NCI-H2171 (cell line): ENCODE measurements around the gene RABL6.
A peak's percentile ranks its signal among the peaks of the same experiment; 100 is the strongest.
"Not testable (repeated sequence)": the region's sequence is repeated elsewhere in the genome, so short reads cannot be mapped to it uniquely, and the experiment has no call there.

ENCODE experiments used
- DNase-seq: peaks from one replicate; lab custom pipeline; 2025; lab: John Stamatoyannopoulos, UW

The RABL6 gene

DNA sequence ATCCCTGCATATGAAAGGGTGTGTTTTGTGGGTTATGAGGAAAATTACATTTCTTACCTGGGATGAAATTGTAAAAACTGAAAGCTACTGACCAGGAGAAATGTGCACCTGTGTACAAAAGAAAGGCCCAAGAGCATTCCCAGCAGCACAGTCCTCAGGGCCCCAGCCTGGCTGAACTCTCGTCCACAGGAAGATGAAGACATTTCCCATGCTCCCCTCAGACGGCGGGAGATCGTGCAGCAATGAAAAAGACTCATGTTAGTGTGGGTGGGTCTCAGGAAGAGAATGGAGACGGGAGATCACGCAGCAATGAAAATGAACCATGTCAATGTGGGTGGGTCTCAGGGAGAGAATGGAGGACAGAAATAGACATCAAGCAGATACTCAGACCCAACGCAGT lies 30.8 kb upstream of the RABL6 start:
- DNase-seq = no peak

- DNase-seq = no peak
Measured at GRCh38 chr9:136777359-136777758, 30.4 kb upstream of the RABL6 start.

DNA sequence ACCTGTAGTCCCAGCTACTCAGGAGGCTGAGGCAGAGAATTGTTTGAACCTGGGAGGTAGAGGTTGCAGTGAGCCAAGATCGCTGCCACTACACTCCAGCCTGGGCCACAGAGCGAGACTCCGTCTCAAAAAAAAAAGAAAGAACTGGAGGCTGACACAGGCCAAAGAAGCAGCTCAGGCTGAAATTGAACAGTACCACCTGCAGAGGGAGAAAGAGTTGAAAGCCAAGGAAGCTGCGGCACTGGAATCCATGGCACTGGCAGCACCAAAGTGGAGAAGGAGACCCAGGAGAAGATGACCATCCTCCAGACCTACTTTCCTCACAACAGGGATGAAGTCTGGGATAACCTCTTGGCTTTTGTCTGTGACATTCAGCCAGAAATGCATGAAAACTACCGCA lies 27.9 kb upstream of the RABL6 start:
- no peak for DNase-seq

- DNase-seq = peak; percentile 67
Measured at GRCh38 chr9:136782452-136782851, 25.3 kb upstream of the RABL6 start.

GRCh38 chr9:136784249-136784996 lies 23.3 kb upstream of the RABL6 start:
- peak; percentile 72 for DNase-seq

DNA sequence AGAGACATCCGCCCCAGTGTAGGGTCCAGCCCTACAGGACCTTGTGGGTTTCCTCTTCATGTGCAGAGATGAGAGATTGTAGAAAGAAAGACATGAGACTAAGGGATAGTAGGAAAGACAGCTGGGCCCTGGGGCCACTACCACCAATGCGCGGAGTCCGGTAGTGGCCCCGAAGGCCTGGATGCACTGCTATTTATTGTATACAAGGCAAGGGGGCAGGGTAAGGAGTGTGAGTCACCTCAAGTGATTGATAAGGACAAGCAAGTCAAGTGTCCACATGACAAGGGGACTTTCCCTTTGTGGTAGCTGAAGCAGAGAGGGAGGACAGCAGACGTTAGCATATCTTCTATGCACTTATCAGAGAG lies 22.8 kb upstream of the RABL6 start:
- no peak for DNase-seq

DNA sequence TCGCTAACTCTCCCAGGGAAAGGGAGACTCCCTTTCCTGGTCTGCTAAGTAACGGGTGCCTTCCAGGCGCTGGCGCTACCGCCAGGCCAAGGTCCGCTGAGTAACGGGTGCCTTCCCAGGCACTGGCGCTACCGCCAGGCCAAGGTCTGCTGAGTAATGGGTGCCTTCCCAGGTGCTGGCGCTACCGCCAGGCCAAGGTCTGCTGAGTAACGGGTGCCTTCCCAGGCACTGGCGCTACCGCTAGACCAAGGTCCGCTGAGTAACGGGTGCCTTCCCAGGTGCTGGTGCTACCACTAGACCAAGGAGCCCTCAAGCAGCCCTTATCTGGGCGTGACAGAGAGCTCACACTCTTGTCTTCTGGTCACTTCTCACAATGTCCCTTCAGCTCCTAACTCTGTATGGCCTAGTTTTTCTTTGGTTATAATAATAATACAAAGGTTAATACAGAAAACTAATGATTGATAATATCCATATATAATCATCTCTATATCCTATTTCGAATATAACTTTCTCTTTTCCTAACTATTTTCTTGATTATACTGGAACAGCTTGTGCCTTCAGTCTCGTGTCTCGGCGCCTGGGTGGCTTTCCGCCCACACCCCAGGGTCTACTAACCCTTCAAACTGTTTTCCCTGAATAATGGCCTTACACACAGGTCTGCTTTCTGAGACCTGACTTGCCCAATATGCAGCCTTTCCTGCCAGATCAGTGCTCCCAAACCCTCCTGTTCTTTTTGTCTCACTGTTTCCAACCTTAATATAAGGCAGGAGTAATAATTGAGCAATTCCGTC lies 22.0 kb upstream of the RABL6 start:
- not testable (repeated sequence) for DNase-seq

- DNase-seq = no peak
Measured at GRCh38 chr9:136786451-136786850, 21.3 kb upstream of the RABL6 start.

DNA sequence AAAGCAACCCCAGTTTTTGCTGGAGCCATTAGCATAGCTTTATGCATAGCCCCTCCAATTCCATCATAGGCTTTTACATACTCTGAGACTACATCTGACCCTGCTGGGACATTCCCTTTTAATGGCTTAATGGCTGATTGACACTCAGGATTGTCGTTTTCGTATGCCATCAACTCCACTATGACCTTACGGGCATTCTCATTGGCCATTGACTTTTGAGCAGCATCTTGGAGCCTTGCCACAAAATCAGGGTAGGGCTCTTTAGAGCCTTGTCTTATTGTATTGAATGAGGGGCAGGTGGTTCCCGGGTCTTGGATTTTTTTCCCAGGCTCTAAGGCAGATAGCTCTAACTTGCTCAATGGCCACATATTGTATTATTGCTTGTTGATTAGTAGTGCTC lies 20.8 kb upstream of the RABL6 start:
- not testable (repeated sequence) for DNase-seq

DNA sequence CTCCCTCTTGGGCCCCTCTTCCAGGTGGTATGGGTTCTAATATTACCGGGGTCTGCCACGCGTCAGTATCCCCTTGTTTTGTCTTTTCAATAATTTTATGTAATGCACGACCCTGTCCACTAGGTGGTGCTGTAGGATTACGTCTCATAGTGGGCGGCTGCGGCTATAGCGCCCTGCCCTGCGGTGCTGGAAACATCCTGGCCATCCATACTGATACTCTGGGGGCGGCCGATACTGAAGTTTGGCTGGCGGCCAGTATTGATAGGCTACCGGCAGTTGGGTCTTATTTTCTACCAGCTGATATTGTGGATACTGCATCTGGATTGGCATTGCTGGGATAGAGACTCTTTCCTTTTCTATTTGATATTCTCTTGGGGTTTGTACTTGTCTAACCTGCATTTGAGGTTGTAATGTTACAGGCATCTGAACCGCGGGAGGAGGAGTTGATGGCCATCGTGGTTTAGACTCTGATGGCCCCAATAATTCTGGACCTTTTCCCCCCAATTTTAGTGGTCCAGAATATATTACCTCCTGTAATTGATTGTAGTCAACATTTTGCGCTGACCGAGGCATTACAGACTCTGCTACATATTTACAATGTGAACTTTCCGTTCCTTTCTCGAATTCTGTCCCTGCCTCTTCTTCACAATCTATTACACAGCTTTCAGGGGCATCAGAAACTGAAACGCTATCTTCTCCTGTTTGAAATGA lies 19.9 kb upstream of the RABL6 start:
- DNase-seq = peak; percentile 74

DNA sequence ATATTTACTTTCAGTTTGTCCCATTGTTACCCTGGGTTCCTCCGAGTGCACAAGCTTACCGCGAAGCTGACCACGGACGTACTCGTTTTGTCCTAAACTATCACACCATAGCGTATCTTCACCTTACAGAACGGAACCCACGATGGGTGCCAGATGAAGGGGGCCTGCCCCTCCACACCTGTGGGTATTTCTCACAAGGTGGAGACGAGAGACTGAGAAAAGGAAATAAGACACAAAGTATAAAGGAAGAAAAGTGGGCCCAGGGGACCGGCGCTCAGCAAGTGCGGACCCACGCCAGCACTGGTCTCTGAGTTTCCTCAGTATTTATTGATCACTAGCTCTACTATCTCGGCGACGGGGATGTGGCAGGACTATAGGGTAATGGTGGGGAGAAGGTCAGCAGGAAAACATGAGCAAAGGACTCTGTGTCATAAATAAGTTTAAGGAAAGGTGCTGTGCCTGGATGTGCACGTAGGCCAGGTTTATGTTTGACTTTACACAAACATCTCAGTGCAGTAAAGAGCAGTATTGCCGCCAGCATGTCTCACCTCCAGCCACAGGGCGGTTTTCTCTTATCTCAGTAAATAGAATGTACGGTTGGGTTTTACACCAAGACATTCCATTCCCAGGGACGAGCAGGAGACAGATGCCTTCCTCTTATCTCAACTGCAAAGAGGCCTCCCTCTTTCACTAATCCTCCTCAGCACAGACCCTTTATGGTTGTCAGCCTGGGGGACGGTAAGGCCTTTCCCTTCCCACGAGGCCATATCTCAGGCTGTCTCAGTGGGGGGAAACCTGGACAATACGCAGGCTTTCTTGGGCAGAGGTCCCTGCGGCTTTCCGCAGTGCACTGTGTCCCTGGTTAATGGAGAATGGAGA lies 18.9 kb upstream of the RABL6 start:
- DNase-seq = not testable (repeated sequence)

- DNase-seq = no peak
Measured at GRCh38 chr9:136789523-136789937, 18.2 kb upstream of the RABL6 start.

DNA sequence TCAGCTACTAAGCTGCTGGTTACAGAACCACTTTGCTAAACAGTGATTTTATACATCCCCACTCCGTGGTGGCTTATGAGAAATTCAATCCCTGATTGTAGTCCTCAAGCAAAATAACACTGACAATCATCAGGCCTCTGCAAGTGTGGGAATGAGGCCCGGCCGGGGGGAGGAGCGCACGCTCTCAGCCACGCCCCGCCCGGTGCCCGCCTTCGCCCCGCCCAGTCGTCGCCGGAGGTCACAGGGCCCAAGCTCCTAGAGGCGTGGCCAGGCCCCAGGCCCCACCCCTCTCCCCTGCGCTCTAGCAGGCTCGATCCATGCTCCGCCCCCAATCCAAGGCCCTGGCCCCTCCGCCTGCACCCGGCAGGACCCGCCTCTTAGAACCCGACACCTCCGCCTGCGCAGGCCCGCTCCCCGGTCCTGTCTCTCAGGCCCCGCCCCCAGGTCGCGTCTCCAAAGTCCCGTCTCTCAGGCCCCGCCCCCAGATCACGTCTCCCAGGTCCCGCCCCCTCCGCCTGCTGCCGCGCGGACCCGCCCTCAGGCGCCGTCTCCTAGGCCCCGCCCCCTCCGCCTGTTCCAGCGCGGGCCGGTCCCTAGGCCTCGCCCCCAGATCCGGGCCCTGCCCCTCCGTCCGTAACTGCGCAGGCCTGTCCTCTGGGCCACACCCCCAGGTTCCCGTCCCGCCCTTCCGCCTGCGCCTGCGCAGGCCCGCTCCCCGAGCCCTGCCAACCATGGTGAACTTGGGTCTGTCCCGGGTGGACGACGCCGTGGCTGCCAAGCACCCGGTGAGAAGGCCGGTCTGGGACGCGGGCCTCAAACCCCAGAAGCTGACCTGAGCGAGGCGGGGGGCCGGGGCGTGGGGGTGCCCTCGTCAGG lies 16.9 kb upstream of the RABL6 start, which contains the start of gene TMEM141:
Gene TMEM141 (plus strand): TSS at position 705 of the 876 bp plus-strand sequence. CDS start 27 bp downstream, at position 732.
- DNase-seq = peak; percentile 100

GRCh38 chr9:136791516-136792276 lies 16.1 kb upstream of the RABL6 start:
- peak; percentile 46 for DNase-seq

GRCh38 chr9:136792321-136793085 lies 15.2 kb upstream of the RABL6 start:
- DNase-seq = no peak

GRCh38 chr9:136793086-136793946 lies 14.4 kb upstream of the RABL6 start:
- no peak for DNase-seq

GRCh38 chr9:136794281-136794999 lies 13.3 kb upstream of the RABL6 start:
- no peak for DNase-seq

- no peak for DNase-seq
Measured at GRCh38 chr9:136795000-136795348, 12.8 kb upstream of the RABL6 start.
